Gastroesophageal sphincter (tissue), 3 donors: ENCODE measurements around the gene GMIP.

Experiments used
- CTCF ChIP-seq, 4 experiments: fragments of 200-600 bp in 2 of 4; fragments of 450-650 bp in 2 of 4; sonication (generic) in 1 of 4; IDR thresholded peaks; one replicate each; pipeline ENCODE4 v1.5.1; 2017 to 2019; ENCODE audit warnings: antibody characterized with exemption in 4 of 4, mild to moderate bottlenecking in 2 of 4, moderate library complexity in 2 of 4
- EP300 ChIP-seq: sonication (generic); formaldehyde crosslinking; IDR thresholded peaks from one replicate; pipeline ENCODE4 v1.6.1; 2017; ENCODE audit warnings: antibody characterized with exemption, mild to moderate bottlenecking
- POLR2A ChIP-seq, 2 donors: fragments of 450-650 bp; IDR thresholded peaks; one replicate each; pipeline ENCODE4 v1.6.1; 2017; ENCODE audit warnings: antibody characterized with exemption in 2 of 2, mild to moderate bottlenecking in 2 of 2, moderate library complexity in 1 of 2

- no peak for TF ChIP-seq CTCF (IDR thresholded peaks at IDR 0.05)
- no peak for TF ChIP-seq EP300
- no peak for TF ChIP-seq POLR2A (IDR thresholded peaks at IDR 0.05)
These were observed 15.6 kb downstream of the GMIP start, which contains the start of gene LPAR2 for GRCh38 chr19:19627621-19628500.
